ENCODE data around the gene RC3H2. TPM values are rescaled to one million over a fixed set of nuclear protein-coding genes. Genes with fewer than 3 reads are reported as not detected.
"Not testable (repeated sequence)": the region's sequence is repeated elsewhere in the genome, so short reads cannot be mapped to it uniquely, and the experiment has no call there.

The RC3H2 gene
- total RNA-seq, 4 donors from 2014 or later = 38.4 to 68.2 (median 41.9) TPM

- no peak for DNase-seq (ENCODE audit: low spot score in 2 of 2)
- Histone ChIP-seq H3K27ac (no peak overlapping the region), H3K27me3 (no peaks in the 10 kb centered on the region), H3K36me3 (peaks cover 3 to 98% (median 19%) of the 10 kb centered on the region in 3 donors), H3K9me3 (no peaks in the 10 kb centered on the region), H3K4me1 (no peaks in the 10 kb centered on the region), H3K4me3 (no peak overlapping the region)
- 68 to 76% methylated on average over 2 of the region's 2 CpGs for WGBS, 2 donors
- TF ChIP-seq CTCF (IDR thresholded peaks at IDR 0.05) = no peak
- no peak for TF ChIP-seq EP300 (IDR thresholded peaks at IDR 0.05)
- no peak for TF ChIP-seq POLR2A (IDR thresholded peaks at IDR 0.05)
Observed at GRCh38 chr9:122879443-122879842, 25.7 kb downstream of the RC3H2 start.

GRCh38 chr9:122875523-122875922 is 29.6 kb downstream of the RC3H2 start:
- no peak overlapping the region for H3K27ac ChIP-seq
- no peaks in the 10 kb centered on the region for H3K9me3 ChIP-seq
- H3K27me3 ChIP-seq = no peaks in the 10 kb centered on the region
- no peak overlapping the region for H3K4me3 ChIP-seq
- no peak for DNase-seq (ENCODE audit: low spot score in 2 of 2)
- H3K36me3 ChIP-seq = peaks cover 3 to 98% (median 16%) of the 10 kb centered on the region in 3 donors
- TF ChIP-seq EP300 (IDR thresholded peaks at IDR 0.05) (no peak), CTCF (IDR thresholded peaks at IDR 0.05) (no peak), POLR2A (IDR thresholded peaks at IDR 0.05) (no peak)
- H3K4me1 ChIP-seq = no peaks in the 10 kb centered on the region
- WGBS, 2 donors = 83% methylated on average over 1 of the region's 1 CpG

GRCh38 chr9:122867276-122867675 is 37.9 kb downstream of the RC3H2 start:
- WGBS, 2 donors = no CpG with 5 or more reads among the region's 27 CpGs
- not testable (repeated sequence) for DNase-seq (ENCODE audit: low spot score in 2 of 2)

GRCh38 chr9:122866079-122866478 is 39.1 kb downstream of the RC3H2 start:
- Histone ChIP-seq H3K4me1 (no peaks in the 10 kb centered on the region), H3K27me3 (no peaks in the 10 kb centered on the region), H3K36me3 (peaks cover 0 to 44% (median 0%) of the 10 kb centered on the region in 3 donors), H3K4me3 (no peak overlapping the region), H3K27ac (no peak overlapping the region), H3K9me3 (no peaks in the 10 kb centered on the region)
- TF ChIP-seq POLR2A (IDR thresholded peaks at IDR 0.05) (no peak), CTCF (IDR thresholded peaks at IDR 0.05) (no peak), EP300 (IDR thresholded peaks at IDR 0.05) (no peak)
- 80 to 91% methylated on average over 5 of the region's 5 CpGs for WGBS, 2 donors
- no peak for DNase-seq (ENCODE audit: low spot score in 2 of 2)

More at GRCh38 chr9:122867276-122867675, 37.9 kb downstream of the RC3H2 start:
- not testable (repeated sequence) for H3K4me3 ChIP-seq, H3K4me1 ChIP-seq, H3K9me3 ChIP-seq, H3K27ac ChIP-seq, H3K27me3 ChIP-seq
- H3K36me3 ChIP-seq = peaks cover 0 to 48% (median 0%) of the 10 kb centered on the region in 3 donors

- Histone ChIP-seq H3K27ac (no peak overlapping the region), H3K27me3 (no peaks in the 10 kb centered on the region), H3K36me3 (peaks cover 0 to 38% (median 0%) of the 10 kb centered on the region in 3 donors), H3K4me3 (no peak overlapping the region), H3K9me3 (no peaks in the 10 kb centered on the region), H3K4me1 (no peaks in the 10 kb centered on the region)
- TF ChIP-seq POLR2A (IDR thresholded peaks at IDR 0.05) = no peak
- no peak for TF ChIP-seq CTCF (IDR thresholded peaks at IDR 0.05)
- no peak for TF ChIP-seq EP300 (IDR thresholded peaks at IDR 0.05)
- no peak for DNase-seq (ENCODE audit: low spot score in 2 of 2)
- 80 to 81% methylated on average over 7 of the region's 7 CpGs for WGBS, 2 donors
Observed at GRCh38 chr9:122865300-122865699, 39.9 kb downstream of the RC3H2 start.

- peaks cover 0 to 34% (median 0%) of the 10 kb centered on the region in 3 donors for H3K36me3 ChIP-seq
- no peaks in the 10 kb centered on the region for H3K4me1 ChIP-seq
- H3K4me3 ChIP-seq = no peak overlapping the region
- TF ChIP-seq CTCF (IDR thresholded peaks at IDR 0.05) (no peak), POLR2A (IDR thresholded peaks at IDR 0.05) (no peak)
- H3K9me3 ChIP-seq = no peaks in the 10 kb centered on the region
- no peak for DNase-seq (ENCODE audit: low spot score in 2 of 2)
- H3K27me3 ChIP-seq = no peaks in the 10 kb centered on the region
- H3K27ac ChIP-seq = no peak overlapping the region
- WGBS, 2 donors = 92 to 99% methylated on average over 3 of the region's 3 CpGs
Observed at GRCh38 chr9:122863407-122863806, 41.8 kb downstream of the RC3H2 start.

Measured in tibial nerve (tissue), 4 donors.